Spleen (tissue), 7 donors: Measurements from ENCODE around the gene ZMYM4.

ENCODE experiments used
- POLR2A ChIP-seq, 3 donors: fragments of 450-650 bp; IDR thresholded peaks; one replicate each; pipeline ENCODE4 v1.5.1; 2017; ENCODE audit warnings: antibody characterized with exemption in 3 of 3, mild to moderate bottlenecking in 1 of 3
- POLR2AphosphoS5 ChIP-seq, 3 donors: sonication (generic); formaldehyde crosslinking; IDR thresholded peaks; one replicate each; pipeline ENCODE4 v1.5.1; 2017; ENCODE audit warnings: antibody characterized with exemption in 3 of 3
- TF ChIP-seq, protein P1 (sequence below), 11 experiments: fragments of 200-600 bp in 7 of 11; fragments of 450-650 bp in 4 of 11; sonication (generic) in 4 of 11; IDR thresholded peaks in 8 of 11; conservative IDR thresholded peaks in 3 of 11; 1 replicate in 7 of 11; 2 replicates in 4 of 11; pipeline versions ENCODE4 v1.4.0 to v1.8.0; 2016 to 2021; ENCODE audit warnings: antibody characterized with exemption in 11 of 11, inconsistent platforms in 4 of 11, mild to moderate bottlenecking in 1 of 11
- donor health status: DM: no; HTN: no; CAD: no; lungs with moderate emphysema.
- donor health status: DM: no; HTN: no; CAD: no.
- donor health status: DM: no; HTN: no; CAD: no.

- TF ChIP-seq POLR2AphosphoS5 (IDR thresholded peaks at IDR 0.05) (no peak), POLR2A (IDR thresholded peaks at IDR 0.05) (no peak)
- TF ChIP-seq, protein P1, sequence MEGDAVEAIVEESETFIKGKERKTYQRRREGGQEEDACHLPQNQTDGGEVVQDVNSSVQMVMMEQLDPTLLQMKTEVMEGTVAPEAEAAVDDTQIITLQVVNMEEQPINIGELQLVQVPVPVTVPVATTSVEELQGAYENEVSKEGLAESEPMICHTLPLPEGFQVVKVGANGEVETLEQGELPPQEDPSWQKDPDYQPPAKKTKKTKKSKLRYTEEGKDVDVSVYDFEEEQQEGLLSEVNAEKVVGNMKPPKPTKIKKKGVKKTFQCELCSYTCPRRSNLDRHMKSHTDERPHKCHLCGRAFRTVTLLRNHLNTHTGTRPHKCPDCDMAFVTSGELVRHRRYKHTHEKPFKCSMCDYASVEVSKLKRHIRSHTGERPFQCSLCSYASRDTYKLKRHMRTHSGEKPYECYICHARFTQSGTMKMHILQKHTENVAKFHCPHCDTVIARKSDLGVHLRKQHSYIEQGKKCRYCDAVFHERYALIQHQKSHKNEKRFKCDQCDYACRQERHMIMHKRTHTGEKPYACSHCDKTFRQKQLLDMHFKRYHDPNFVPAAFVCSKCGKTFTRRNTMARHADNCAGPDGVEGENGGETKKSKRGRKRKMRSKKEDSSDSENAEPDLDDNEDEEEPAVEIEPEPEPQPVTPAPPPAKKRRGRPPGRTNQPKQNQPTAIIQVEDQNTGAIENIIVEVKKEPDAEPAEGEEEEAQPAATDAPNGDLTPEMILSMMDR (IDR thresholded peaks at IDR 0.05 in 8 of 11, conservative IDR thresholded peaks at IDR 0.05 in 3 of 11): peak in 7 of 11 experiments; percentile 14 to 47 (median 33)
Measured at GRCh38 chr1:35220976-35221375, 47.5 kb upstream of the ZMYM4 start.
